NT2/D1 (cell line): ENCODE results near the gene ZSWIM9.

ENCODE experiments used
- DNase-seq: peaks from one replicate; pipeline ENCODE4 v3.0.0-alpha.2; 2011; ENCODE audit warnings: low read depth, low spot score
- H3K27me3 ChIP-seq: 2 replicates; pipeline ENCODE4 v1.6.0; 2011; ENCODE audit warnings: mild to moderate bottlenecking; ENCODE audit not compliant: insufficient read length, insufficient read depth
- H3K36me3 ChIP-seq: 2 replicates; pipeline ENCODE4 v1.6.1; 2011; ENCODE audit warnings: mild to moderate bottlenecking, low read length, mixed read lengths; ENCODE audit not compliant: insufficient read depth, insufficient read length
- H3K4me1 ChIP-seq: 2 replicates; pipeline ENCODE4 v1.5.1; 2011; ENCODE audit not compliant: insufficient read depth, insufficient read length
- H3K4me3 ChIP-seq: 2 replicates; pipeline ENCODE4 v1.5.1; 2011; ENCODE audit warnings: low read depth; ENCODE audit not compliant: insufficient read length
- H3K9ac ChIP-seq: 2 replicates; pipeline ENCODE4 v1.6.0; 2011; ENCODE audit warnings: low read depth; ENCODE audit not compliant: insufficient read length
- H3K9me3 ChIP-seq: 2 replicates; pipeline ENCODE4 v1.5.1; 2011; ENCODE audit warnings: mild to moderate bottlenecking, low read length; ENCODE audit not compliant: insufficient read depth
- SUZ12 ChIP-seq: IDR thresholded peaks from 2 replicates; pipeline ENCODE4 v1.6.1; 2011; ENCODE audit not compliant: insufficient read length, insufficient read depth; ENCODE audit errors: extremely low read depth
- YY1 ChIP-seq: IDR thresholded peaks from 2 replicates; pipeline ENCODE4 v1.6.1; 2011; ENCODE audit not compliant: insufficient read length, insufficient read depth
- ZNF274 ChIP-seq: IDR thresholded peaks from 2 replicates; pipeline ENCODE4 v1.6.1; 2011; ENCODE audit warnings: mild to moderate bottlenecking, low read depth, low read length

ZSWIM9 gene

DNA sequence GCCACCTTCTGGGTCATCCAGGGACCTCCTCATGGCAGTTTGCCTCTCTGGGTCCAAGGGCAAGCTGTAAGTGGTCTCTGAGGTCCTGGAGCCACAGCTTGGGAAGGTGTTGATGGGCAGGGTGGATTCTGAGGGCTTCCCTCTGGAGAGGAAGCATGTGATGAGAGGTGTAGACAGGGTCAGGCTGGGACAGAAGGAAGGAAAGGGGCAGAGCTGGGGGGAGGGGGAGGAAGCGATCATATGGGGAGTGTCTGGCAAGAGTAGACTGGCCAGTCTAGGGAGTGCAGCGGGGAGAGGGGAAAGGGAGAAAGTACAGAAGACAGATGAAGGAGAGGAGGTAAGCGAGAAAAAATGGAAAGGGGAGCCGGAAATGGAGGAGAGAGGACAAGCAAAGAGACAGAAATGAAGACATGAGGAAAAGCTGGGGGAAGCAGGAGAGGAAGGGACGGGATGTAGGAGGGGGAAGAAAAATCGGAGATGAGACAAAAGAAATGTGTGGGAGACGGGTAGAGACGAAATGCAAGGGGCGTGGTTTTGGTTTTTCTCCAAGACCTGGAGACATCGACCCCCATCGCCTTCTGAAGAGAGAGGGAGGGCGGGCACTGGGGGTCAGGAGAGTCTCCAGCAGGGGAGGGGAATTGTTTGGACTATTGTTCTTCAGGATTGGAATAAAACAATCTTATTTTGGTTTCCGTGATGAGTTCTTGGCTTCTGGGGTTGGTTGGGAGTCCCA lies 26.6 kb downstream of the ZSWIM9 start:
- DNase-seq: no peak
- H3K4me3 ChIP-seq: no peak overlapping the region
- H3K36me3 ChIP-seq: peaks cover 18% of the 10 kb centered on the region
- H3K27me3 ChIP-seq: no peaks in the 10 kb centered on the region
- no peaks in the 10 kb centered on the region for H3K9me3 ChIP-seq
- H3K4me1 ChIP-seq: no peaks in the 10 kb centered on the region
- TF ChIP-seq SUZ12 (no peak), YY1 (no peak), ZNF274 (no peak)
- H3K9ac ChIP-seq: no peak overlapping the region

DNA sequence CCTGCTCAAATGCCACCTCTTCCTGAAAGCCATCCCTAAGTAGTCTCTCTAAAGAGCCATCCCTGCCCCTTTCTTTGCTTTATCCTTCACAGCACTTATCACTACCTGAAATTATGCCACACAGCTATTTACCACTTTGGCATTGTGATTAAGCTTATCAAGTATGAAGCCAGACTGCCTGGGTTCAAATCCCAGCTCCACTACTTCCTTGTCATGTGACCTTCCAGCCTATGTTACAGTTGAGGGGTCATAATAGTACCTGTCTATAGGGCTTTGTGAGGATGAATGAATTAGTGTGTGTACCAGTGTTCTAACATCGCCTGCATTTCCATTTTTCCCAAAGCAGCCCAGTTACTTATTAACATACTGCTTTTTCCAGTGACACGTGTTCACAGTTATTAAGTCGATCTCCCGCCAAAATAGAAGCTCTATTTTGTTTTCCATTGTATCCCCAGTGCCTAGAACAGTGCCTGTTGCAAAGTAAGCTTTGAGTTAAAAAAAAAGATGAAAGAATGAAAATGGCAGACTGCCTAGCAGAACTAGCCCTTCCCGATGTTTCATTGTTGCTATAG lies 32.8 kb downstream of the ZSWIM9 start:
- no peak for TF ChIP-seq SUZ12
- no peaks in the 10 kb centered on the region for H3K9me3 ChIP-seq
- no peaks in the 10 kb centered on the region for H3K36me3 ChIP-seq
- H3K4me1 ChIP-seq: no peaks in the 10 kb centered on the region
- H3K9ac ChIP-seq: peak overlapping the region; percentile 52
- no peak for DNase-seq
- H3K4me3 ChIP-seq: peak overlapping the region; percentile 45
- no peaks in the 10 kb centered on the region for H3K27me3 ChIP-seq

DNA sequence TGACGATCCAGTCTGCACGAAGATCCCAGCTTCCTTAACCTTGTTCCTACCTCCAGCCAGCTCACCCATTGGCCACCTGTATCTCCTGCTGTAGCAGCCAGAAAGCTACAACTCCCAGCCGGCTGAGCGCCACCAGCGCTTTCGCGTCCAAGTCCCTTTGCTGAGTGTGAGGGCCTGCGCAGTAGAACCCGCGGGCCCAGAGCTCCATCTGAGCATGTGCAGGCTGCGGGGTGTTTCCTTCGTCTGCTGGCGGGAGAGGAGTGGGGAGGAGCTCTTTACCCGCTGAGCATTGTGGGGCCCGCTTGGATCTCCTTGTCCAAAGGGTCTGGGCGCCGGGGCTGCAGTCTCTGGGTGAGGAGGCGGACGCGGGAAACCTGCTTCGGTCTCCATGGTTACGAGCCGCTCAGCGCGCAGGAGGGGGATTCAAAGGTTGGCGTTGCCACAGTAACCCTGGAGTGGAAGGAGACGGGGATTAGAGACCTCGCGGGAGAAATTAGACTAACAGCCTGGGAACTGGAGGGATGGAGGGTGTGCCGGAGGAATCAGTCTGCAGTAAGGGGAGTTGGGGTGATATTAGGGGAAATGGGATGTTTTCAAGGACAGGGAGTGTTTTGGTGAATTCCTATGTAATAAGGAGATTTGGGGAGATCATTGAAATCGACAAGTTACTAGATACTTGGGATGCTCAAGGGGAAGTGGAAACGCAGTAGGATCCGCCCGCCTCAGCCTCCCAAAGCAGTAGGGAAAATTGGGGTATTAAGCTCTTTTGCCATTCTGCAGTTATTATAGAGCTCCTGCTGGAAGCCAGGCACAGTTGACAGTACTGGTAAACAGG lies 33.5 kb downstream of the ZSWIM9 start:
- H3K4me3 ChIP-seq: peak overlapping the region; percentile 45
- TF ChIP-seq ZNF274 (no peak), YY1 (no peak)
- peak; percentile 96 for DNase-seq
- H3K9me3 ChIP-seq: no peaks in the 10 kb centered on the region
- H3K9ac ChIP-seq: peak overlapping the region; percentile 68
- H3K36me3 ChIP-seq: no peaks in the 10 kb centered on the region
- no peaks in the 10 kb centered on the region for H3K27me3 ChIP-seq
- H3K4me1 ChIP-seq: no peaks in the 10 kb centered on the region

DNA sequence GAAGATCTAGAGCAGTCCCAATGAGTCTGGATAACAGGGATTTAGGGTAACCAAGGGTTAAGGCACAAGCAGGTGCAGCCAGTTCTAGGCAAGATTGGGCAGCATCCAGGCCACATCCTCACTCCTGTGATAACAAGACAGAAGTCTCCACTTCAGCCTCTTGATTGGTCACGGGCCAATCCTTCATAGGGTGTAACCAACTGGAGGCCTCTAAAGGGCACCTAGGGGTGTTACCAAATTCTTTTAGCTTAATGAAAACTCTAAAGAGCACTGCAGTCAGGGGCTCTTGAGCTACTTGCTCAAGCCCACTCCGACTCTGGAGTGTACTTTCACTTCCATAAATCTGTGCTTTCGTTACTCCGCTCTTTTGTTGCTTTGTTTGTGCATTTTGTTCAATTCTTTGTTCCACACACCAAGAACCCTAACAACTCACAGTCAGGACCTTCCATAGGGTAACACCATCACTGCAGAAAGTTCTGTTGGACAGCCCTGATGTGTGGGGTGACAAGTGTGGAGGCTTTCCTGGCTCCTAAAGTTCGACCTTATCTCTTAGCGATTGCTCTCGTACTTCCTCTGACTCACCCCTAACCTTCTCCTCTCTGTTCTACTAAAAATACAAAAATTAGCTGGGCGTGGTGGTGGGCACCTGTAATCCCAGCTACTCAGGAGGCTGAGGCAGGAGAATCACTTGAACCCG lies 36.1 kb downstream of the ZSWIM9 start:
- Histone ChIP-seq H3K4me3 (no peak overlapping the region), H3K9me3 (no peaks in the 10 kb centered on the region), H3K9ac (no peak overlapping the region), H3K27me3 (no peaks in the 10 kb centered on the region), H3K4me1 (no peaks in the 10 kb centered on the region), H3K36me3 (no peaks in the 10 kb centered on the region)
- DNase-seq: no peak
- TF ChIP-seq SUZ12: no peak
- TF ChIP-seq YY1: no peak
- no peak for TF ChIP-seq ZNF274

DNA sequence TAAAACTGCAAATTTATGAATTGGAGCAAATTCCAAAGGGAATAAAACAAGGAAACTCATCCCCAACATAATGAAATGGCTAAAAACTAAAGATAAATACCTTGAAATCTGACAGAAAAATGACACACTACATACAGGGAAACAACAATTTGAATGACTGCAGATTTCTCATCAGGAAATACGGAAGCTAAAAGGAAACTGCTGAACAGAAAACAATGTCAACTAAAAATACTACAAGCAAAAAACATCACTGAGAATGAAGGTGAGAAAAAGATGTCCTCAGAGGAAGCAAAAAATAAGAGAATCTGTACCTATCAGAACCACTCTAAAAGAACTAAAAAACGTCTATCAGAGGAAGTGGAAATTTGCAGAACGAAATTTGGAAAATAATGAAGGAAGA lies 39.5 kb downstream of the ZSWIM9 start:
- Histone ChIP-seq H3K4me3 (no peak overlapping the region), H3K36me3 (no peaks in the 10 kb centered on the region), H3K9ac (no peak overlapping the region), H3K4me1 (no peaks in the 10 kb centered on the region), H3K27me3 (no peaks in the 10 kb centered on the region), H3K9me3 (no peaks in the 10 kb centered on the region)
- no peak for DNase-seq
- no peak for TF ChIP-seq ZNF274
- no peak for TF ChIP-seq SUZ12
- no peak for TF ChIP-seq YY1

DNA sequence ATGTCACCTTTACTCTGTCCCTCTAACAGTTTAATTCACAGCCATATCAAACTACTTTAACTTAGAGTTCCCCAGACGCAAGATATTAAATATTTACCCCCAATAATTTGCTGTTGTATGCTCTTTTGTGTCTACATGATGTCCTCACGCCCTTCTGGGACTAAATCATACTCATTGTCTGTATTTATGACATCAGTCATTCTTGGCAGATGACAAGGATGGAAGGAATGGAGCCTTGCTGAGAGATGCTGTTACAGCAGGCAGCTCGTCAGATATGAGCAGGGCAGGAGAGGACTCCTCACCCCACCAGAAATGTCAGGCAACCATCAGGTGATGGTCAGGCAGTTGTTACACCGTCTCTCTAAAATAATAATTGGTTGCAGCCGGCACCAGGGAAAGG lies 43.5 kb downstream of the ZSWIM9 start:
- no peak overlapping the region for H3K9ac ChIP-seq
- DNase-seq: no peak
- H3K4me3 ChIP-seq: no peak overlapping the region
- H3K4me1 ChIP-seq: no peaks in the 10 kb centered on the region
- H3K36me3 ChIP-seq: no peaks in the 10 kb centered on the region
- no peaks in the 10 kb centered on the region for H3K27me3 ChIP-seq
- no peaks in the 10 kb centered on the region for H3K9me3 ChIP-seq
- no peak for TF ChIP-seq SUZ12
- TF ChIP-seq YY1: no peak
- TF ChIP-seq ZNF274: no peak

DNA sequence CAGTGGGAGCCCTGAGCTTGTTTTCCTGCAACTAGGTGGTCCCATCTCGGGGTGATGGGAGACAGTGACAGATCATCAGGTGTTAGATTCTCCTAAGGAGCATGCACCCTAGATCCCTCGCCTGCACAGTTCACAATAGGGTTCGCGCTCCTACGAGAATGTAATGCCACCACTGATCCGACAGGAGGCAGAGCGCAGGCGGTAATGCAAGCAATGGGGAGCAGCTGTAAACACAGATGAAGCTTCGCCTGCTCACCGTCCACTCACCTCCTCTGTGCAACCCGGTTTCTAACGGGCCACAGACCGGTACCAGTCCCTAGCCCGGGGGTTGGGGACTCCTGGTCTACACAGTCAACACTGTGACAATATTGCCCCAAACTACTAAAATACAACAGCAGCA lies 46.5 kb downstream of the ZSWIM9 start:
- TF ChIP-seq SUZ12 (no peak), YY1 (no peak), ZNF274 (no peak)
- no peak for DNase-seq
- no peak overlapping the region for H3K9ac ChIP-seq
- H3K4me3 ChIP-seq: no peak overlapping the region
- no peaks in the 10 kb centered on the region for H3K27me3 ChIP-seq
- no peaks in the 10 kb centered on the region for H3K9me3 ChIP-seq
- H3K4me1 ChIP-seq: no peaks in the 10 kb centered on the region
- no peaks in the 10 kb centered on the region for H3K36me3 ChIP-seq
